Mucosa of descending colon (tissue), 3 donors: ENCODE results near the gene MOB3B. TPM values are rescaled to one million over a fixed set of nuclear protein-coding genes. Genes with fewer than 3 reads are reported as not detected.

ENCODE experiments used
- ATAC-seq: fragments of 200-7000 bp; cut with Tn5 transposase; one replicate; pipeline ENCODE4 v1.9.1; 2020; ENCODE audit warnings: mild to moderate bottlenecking, moderate library complexity
- DNase-seq, 3 donors: peaks; one replicate each; pipeline ENCODE4 v3.0.0-alpha.2; 2020
- H3K36me3 ChIP-seq: fragments of 200-600 bp; one replicate; pipeline ENCODE4 v1.8.0; 2021; ENCODE audit warnings: low read depth, mild to moderate bottlenecking
- H3K4me1 ChIP-seq: fragments of 200-600 bp; one replicate; pipeline ENCODE4 v1.8.0; 2021; ENCODE audit warnings: low read depth, mild to moderate bottlenecking
- H3K4me3 ChIP-seq: fragments of 200-600 bp; one replicate; pipeline ENCODE4 v1.8.0; 2021; ENCODE audit warnings: mild to moderate bottlenecking
- H3K9me3 ChIP-seq: fragments of 200-600 bp; one replicate; pipeline ENCODE4 v1.8.0; 2021; ENCODE audit warnings: mild to moderate bottlenecking
- CTCF ChIP-seq: fragments of 200-600 bp; IDR thresholded peaks from one replicate; pipeline ENCODE4 v1.8.0; 2022; ENCODE audit warnings: antibody characterized with exemption, mild to moderate bottlenecking
- intact Hi-C, 2 donors: fragments of 100-400 bp; cut with DNase I in 1 of 2; cut with micrococcal nuclease in 1 of 2; formaldehyde crosslinking; loops; one replicate each; pipeline versions ENCODE4 v1.11.0 to v1.11.1; 2022; cut with DNase I, micrococcal nuclease
- total RNA-seq, 3 donors: library from RNA; stranded (reverse); fragmentation: NEBNext Ultra II Directional in 2 of 3; extraction: Animal tissue kit (Norgen Biotek cat#: 25700) in 2 of 3; gene quantifications; one replicate each; pipeline versions ENCODE4 v1.2.1 to v1.2.4, GENCODE V29; 2021 to 2023
- donor health status: DM: no; HTN: no; CAD: no; lungs with moderate emphysema.
- donor health status: DM: no; HTN: no; CAD: no.
- donor health status: DM: no; HTN: yes; CAD: no.

MOB3B gene
- total RNA-seq, 3 donors from 2014 or later = 34.6 to 57.5 (median 41.7) TPM

- Histone ChIP-seq H3K9me3 (no peaks in the 10 kb centered on the region), H3K36me3 (no peaks in the 10 kb centered on the region), H3K4me1 (peaks cover 59% of the 10 kb centered on the region), H3K4me3 (no peak overlapping the region)
- DNase-seq = peak in 2 of 3 donors; percentile 55 to 62
- ATAC-seq = peak; percentile 63
- no peak for TF ChIP-seq CTCF
- intact Hi-C loops = loop anchor here in 1 of 2 donors (5.0 kb wide), 1 partner anchor 42 kb away; no protein-coding TSS in a partner anchor
These were observed 150.0 kb downstream of the MOB3B start for GRCh38 chr9:27379311-27380251.

DNA sequence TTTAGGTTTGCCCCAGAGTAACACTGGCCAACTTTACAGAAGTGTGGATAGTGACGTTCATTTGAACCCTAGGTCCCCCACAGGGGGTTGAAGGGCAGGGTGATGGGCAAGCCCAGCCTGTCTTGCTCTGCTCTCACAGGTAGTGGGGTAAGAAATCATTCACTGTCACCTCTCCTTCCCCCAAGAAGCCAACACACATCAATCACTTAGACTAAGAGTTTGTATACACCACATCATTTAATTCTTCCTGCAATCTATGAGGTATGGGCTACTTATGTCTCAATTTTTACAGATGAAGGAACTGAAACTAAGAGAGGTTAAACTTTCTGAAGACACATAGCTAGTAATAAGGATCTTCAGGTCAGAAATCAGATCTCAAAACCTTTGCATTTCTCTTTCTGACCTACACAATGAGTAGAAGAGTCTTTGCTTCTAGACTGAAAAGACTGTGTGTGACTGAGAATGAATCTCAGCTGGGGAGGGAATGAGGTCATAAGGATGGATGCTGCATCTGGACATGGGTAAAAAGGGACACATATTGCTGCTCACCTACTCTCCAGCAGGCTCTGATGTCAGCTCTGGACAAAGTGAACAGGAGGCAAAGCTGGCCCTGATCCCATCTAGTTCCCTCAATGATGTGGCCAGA lies 151.7 kb downstream of the MOB3B start:
- ATAC-seq (no peak), DNase-seq (no peak)
- H3K36me3 ChIP-seq = no peaks in the 10 kb centered on the region
- TF ChIP-seq CTCF = no peak
- H3K4me1 ChIP-seq = peaks cover 45% of the 10 kb centered on the region
- intact Hi-C loops = loop anchor here in 1 of 2 donors (5.0 kb wide), 1 partner anchor 41 kb away; no protein-coding TSS in a partner anchor
- no peak overlapping the region for H3K4me3 ChIP-seq
- H3K9me3 ChIP-seq = no peaks in the 10 kb centered on the region

DNA sequence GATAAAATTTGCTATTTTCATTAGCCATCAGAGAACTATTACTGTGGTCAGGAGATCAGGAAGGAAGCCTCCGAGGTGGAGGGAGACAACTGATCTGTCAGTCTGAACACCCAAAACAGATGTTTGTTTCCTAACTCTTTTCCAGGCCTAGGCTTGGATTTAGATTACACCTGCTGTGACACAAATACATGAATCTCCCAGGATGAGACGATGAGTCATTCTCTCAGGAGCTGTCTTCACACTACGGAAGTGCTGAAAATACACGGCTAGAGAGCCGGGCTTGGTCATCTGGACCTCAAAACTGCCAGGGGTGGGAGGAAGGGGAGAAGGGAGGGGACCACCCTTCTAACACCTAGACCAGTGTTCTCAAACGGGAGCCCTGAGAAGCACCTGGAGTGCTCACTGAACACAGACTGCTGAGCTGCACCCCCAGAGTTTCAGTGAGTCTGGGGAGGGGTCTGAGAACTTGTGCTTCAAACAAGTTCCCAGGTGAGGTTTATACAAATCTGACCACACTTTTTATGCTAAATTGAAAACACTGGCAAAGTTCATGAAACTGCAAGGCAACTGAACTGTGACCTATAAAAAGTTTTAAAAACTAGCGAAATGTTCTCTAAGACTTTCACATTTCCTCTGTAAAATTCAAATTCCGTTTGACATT lies 152.3 kb downstream of the MOB3B start:
- H3K4me1 ChIP-seq = peaks cover 48% of the 10 kb centered on the region
- intact Hi-C loops = loop anchor here in 1 of 2 donors (5.0 kb wide), 1 partner anchor 40 kb away; no protein-coding TSS in a partner anchor
- peak; percentile 55 for ATAC-seq
- DNase-seq = no peak
- no peaks in the 10 kb centered on the region for H3K36me3 ChIP-seq
- no peak for TF ChIP-seq CTCF
- no peaks in the 10 kb centered on the region for H3K9me3 ChIP-seq
- no peak overlapping the region for H3K4me3 ChIP-seq

- no peaks in the 10 kb centered on the region for H3K36me3 ChIP-seq
- no peak for TF ChIP-seq CTCF
- no peak overlapping the region for H3K4me3 ChIP-seq
- DNase-seq = no peak
- H3K9me3 ChIP-seq = no peaks in the 10 kb centered on the region
- intact Hi-C loops = no loop called here
- H3K4me1 ChIP-seq = peaks cover 47% of the 10 kb centered on the region
- no peak for ATAC-seq
These were observed 155.8 kb downstream of the MOB3B start for GRCh38 chr9:27373851-27374250.

GRCh38 chr9:27372615-27373014 lies 157.0 kb downstream of the MOB3B start:
- Histone ChIP-seq H3K9me3 (no peaks in the 10 kb centered on the region), H3K4me3 (no peak overlapping the region), H3K36me3 (no peaks in the 10 kb centered on the region), H3K4me1 (peaks cover 45% of the 10 kb centered on the region)
- no peak for TF ChIP-seq CTCF
- ATAC-seq (no peak), DNase-seq (no peak)
- intact Hi-C loops = no loop called here
